HEK293T (cell line): ENCODE data around the gene IL15.

Experiments
- CTCF ChIA-PET: fragments of 350-600 bp; formaldehyde crosslinking; extraction: SDS; loops from one replicate; lab custom pipeline; 2021; ENCODE audit warnings: antibody characterized with exemption, inconsistent platforms; lab: Yijun Ruan, JAX
- POLR2A ChIA-PET: fragments of 350-600 bp; formaldehyde crosslinking; extraction: SDS; loops from one replicate; lab custom pipeline; 2020; ENCODE audit warnings: antibody characterized with exemption, inconsistent platforms; lab: Yijun Ruan, JAX
- DNase-seq: peaks from one replicate; pipeline ENCODE4 v3.0.0; 2012; ENCODE audit warnings: mixed read lengths; ENCODE audit errors: extremely low spot score
- ARNT ChIP-seq: fragments of 450-650 bp; IDR thresholded peaks from 2 replicates; pipeline ENCODE4 v1.6.1; 2017; ENCODE audit warnings: mild to moderate bottlenecking
- BHLHE40 ChIP-seq: fragments of 450-650 bp; IDR thresholded peaks from 2 replicates; pipeline ENCODE4 v1.6.1; 2016; ENCODE audit warnings: mild to moderate bottlenecking, moderate library complexity, borderline replicate concordance
- CTBP1 ChIP-seq: fragments of 450-650 bp; IDR thresholded peaks from 2 replicates; pipeline ENCODE4 v1.6.1; 2016; ENCODE audit warnings: borderline replicate concordance
- ELF4 ChIP-seq: fragments of 450-650 bp; IDR thresholded peaks from 2 replicates; pipeline ENCODE4 v1.6.1; 2017; ENCODE audit warnings: antibody characterized with exemption
- FOXA1 ChIP-seq: fragments of 450-650 bp; IDR thresholded peaks from 2 replicates; pipeline ENCODE4 v1.6.1; 2016; ENCODE audit warnings: mild to moderate bottlenecking
- FOXK2 ChIP-seq: fragments of 450-650 bp; IDR thresholded peaks from 2 replicates; pipeline ENCODE4 v1.6.1; 2016; ENCODE audit warnings: mild to moderate bottlenecking
- FOXM1 ChIP-seq: fragments of 450-650 bp; IDR thresholded peaks from 2 replicates; pipeline ENCODE4 v1.6.1; 2017; ENCODE audit warnings: mild to moderate bottlenecking, borderline replicate concordance
- HDGF ChIP-seq: fragments of 450-650 bp; IDR thresholded peaks from 2 replicates; pipeline ENCODE4 v1.6.1; 2017; ENCODE audit warnings: antibody characterized with exemption, borderline replicate concordance
- L3MBTL2 ChIP-seq: fragments of 450-650 bp; conservative IDR thresholded peaks from 2 replicates; pipeline ENCODE4 v1.6.1; 2016; ENCODE audit warnings: mild to moderate bottlenecking
- LEF1 ChIP-seq: fragments of 450-650 bp; IDR thresholded peaks from 2 replicates; pipeline ENCODE4 v1.6.1; 2017; ENCODE audit warnings: mild to moderate bottlenecking, borderline replicate concordance
- NFRKB ChIP-seq: fragments of 450-650 bp; IDR thresholded peaks from 2 replicates; pipeline ENCODE4 v1.6.1; 2016; ENCODE audit warnings: mild to moderate bottlenecking, moderate library complexity
- SP1 ChIP-seq: fragments of 450-650 bp; IDR thresholded peaks from 2 replicates; pipeline ENCODE4 v1.6.1; 2017
- SUZ12 ChIP-seq: fragments of 450-650 bp; IDR thresholded peaks from 2 replicates; pipeline ENCODE4 v1.6.1; 2016; ENCODE audit warnings: mild to moderate bottlenecking
- TARDBP ChIP-seq: fragments of 450-650 bp; IDR thresholded peaks from 2 replicates; pipeline ENCODE4 v1.6.1; 2016
- ZNF384 ChIP-seq: fragments of 450-650 bp; IDR thresholded peaks from 2 replicates; pipeline ENCODE4 v1.6.1; 2016
- TF ChIP-seq, protein P1 (sequence below): fragments of 450-650 bp; IDR thresholded peaks from 2 replicates; pipeline ENCODE4 v1.6.1; 2016

Gene IL15

DNA sequence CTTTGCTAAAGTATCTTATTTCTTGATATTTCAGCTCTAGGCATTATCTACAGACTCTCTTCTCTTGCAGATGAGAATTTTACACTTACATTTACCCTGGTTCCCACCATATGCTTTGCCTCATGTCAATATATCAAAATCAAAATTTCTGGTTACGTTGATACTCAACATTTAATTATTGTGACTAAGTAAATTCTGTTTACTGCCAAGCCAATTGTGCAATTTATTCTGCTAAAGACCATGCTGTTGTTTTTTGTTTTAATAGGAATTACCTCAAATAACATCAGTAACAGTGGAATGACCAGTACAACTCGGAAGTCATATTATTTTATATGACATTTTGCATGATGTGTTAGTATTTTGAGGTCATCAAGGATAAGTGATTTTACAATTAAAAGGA lies 125.5 kb downstream of the IL15 start:
- no peak for DNase-seq
- ChIA-PET CTCF (no interaction called here), POLR2A (no interaction called here)
- no peak for TF ChIP-seq TARDBP
- TF ChIP-seq L3MBTL2: no peak
- no peak for TF ChIP-seq LEF1
- no peak for TF ChIP-seq NFRKB
- no peak for TF ChIP-seq ZNF384
- TF ChIP-seq CTBP1: no peak
- no peak for TF ChIP-seq FOXK2
- TF ChIP-seq, protein P1, sequence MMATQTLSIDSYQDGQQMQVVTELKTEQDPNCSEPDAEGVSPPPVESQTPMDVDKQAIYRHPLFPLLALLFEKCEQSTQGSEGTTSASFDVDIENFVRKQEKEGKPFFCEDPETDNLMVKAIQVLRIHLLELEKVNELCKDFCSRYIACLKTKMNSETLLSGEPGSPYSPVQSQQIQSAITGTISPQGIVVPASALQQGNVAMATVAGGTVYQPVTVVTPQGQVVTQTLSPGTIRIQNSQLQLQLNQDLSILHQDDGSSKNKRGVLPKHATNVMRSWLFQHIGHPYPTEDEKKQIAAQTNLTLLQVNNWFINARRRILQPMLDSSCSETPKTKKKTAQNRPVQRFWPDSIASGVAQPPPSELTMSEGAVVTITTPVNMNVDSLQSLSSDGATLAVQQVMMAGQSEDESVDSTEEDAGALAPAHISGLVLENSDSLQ: no peak
- no peak for TF ChIP-seq SUZ12
- no peak for TF ChIP-seq HDGF
- no peak for TF ChIP-seq ARNT
- no peak for TF ChIP-seq BHLHE40
- TF ChIP-seq ELF4: no peak
- no peak for TF ChIP-seq SP1
- TF ChIP-seq FOXA1: no peak

DNA sequence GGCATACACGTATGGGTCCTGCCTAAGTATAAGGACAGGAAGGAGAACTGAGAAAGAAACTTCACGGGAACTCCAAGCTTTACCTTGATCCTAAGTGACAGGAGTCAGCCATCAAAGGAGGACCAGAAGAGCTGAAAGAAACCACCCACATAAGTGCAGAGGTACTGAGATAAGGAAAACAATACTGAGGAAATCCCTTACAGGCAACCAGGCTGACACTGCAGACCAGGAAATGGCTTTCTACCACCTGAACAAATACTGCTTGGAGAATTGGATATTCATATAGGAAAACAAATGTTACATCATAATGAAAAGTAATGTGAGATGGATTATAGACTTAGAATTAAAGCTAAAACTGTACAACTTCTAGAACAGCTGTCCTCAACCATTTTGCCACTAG lies 127.0 kb downstream of the IL15 start:
- ChIA-PET CTCF (no interaction called here), POLR2A (no interaction called here)
- TF ChIP-seq HDGF (no peak), LEF1 (no peak), ZNF384 (no peak), FOXA1 (no peak), FOXK2 (no peak), ELF4 (no peak)
- TF ChIP-seq, protein P1: no peak
- no peak for DNase-seq

- ChIA-PET CTCF (interaction anchor here (0.9 kb wide), 1 partner anchor 96 kb away, joined by 3 read pairs; no protein-coding TSS in a partner anchor), POLR2A (no interaction called here)
- no peak for DNase-seq
Observed at GRCh38 chr4:141768954-141769353, 132.6 kb downstream of the IL15 start.

GRCh38 chr4:141771889-141772830 lies 135.8 kb downstream of the IL15 start:
- TF ChIP-seq HDGF (no peak), FOXK2 (no peak), SUZ12 (no peak), FOXM1 (no peak), CTBP1 (no peak), ZNF384 (no peak), L3MBTL2 (no peak), LEF1 (no peak), NFRKB (no peak), FOXA1 (no peak), BHLHE40 (no peak), ARNT (no peak), TARDBP (no peak), SP1 (no peak), ELF4 (no peak)
- TF ChIP-seq, protein P1: no peak
- ChIA-PET CTCF (no interaction called here), POLR2A (no interaction called here)
- DNase-seq: no peak

More at GRCh38 chr4:141768954-141769353, 132.6 kb downstream of the IL15 start:
- TF ChIP-seq FOXA1 (no peak), LEF1 (no peak), SP1 (no peak)
- TF ChIP-seq, protein P1: no peak

GRCh38 chr4:141772838-141773237 lies 136.5 kb downstream of the IL15 start:
- no peak for TF ChIP-seq FOXK2
- TF ChIP-seq FOXM1: no peak
- no peak for TF ChIP-seq SP1
- TF ChIP-seq NFRKB: no peak
- TF ChIP-seq BHLHE40: no peak
- TF ChIP-seq CTBP1: no peak
- TF ChIP-seq ZNF384: no peak
- TF ChIP-seq FOXA1: no peak
- no peak for TF ChIP-seq HDGF
- TF ChIP-seq, protein P1: no peak
- TF ChIP-seq LEF1: no peak
- TF ChIP-seq ELF4: no peak
- no peak for TF ChIP-seq TARDBP
- no peak for TF ChIP-seq L3MBTL2
- no peak for TF ChIP-seq SUZ12
- TF ChIP-seq ARNT: no peak
- ChIA-PET CTCF (no interaction called here), POLR2A (no interaction called here)
- no peak for DNase-seq
